ENCODE measurements around the gene SMYD2.

DNA sequence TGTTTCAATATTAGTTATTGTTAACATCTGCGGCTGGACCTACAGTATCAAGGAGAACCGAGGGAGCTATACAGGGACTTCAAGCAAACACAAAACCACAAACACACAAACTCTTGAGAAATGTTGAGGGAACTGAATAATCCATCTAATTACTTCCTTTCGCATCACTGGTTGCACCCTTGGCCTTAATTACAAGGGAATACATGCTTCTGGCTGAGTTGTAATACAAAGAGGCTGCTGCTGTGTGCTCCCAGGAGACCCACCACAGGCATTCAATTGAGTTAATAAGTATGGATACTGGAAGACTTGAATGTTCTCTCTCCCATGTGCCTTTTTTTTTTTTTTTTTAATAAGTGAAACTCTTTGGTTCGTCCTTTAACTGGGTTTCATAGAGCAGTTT is 16.8 kb upstream of the SMYD2 start:
- TF ChIP-seq, protein P1, sequence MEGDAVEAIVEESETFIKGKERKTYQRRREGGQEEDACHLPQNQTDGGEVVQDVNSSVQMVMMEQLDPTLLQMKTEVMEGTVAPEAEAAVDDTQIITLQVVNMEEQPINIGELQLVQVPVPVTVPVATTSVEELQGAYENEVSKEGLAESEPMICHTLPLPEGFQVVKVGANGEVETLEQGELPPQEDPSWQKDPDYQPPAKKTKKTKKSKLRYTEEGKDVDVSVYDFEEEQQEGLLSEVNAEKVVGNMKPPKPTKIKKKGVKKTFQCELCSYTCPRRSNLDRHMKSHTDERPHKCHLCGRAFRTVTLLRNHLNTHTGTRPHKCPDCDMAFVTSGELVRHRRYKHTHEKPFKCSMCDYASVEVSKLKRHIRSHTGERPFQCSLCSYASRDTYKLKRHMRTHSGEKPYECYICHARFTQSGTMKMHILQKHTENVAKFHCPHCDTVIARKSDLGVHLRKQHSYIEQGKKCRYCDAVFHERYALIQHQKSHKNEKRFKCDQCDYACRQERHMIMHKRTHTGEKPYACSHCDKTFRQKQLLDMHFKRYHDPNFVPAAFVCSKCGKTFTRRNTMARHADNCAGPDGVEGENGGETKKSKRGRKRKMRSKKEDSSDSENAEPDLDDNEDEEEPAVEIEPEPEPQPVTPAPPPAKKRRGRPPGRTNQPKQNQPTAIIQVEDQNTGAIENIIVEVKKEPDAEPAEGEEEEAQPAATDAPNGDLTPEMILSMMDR (conservative IDR thresholded peaks at IDR 0.05; ENCODE audit: low read length), result no peak
- no peak for TF ChIP-seq EZH2phosphoT487 (IDR thresholded peaks at IDR 0.05; ENCODE audit: borderline replicate concordance, low read depth, low read length)

Data from OCI-LY7 (cell line).